ENCODE measurements around the gene FAM3D. TPM values are rescaled to one million over a fixed set of nuclear protein-coding genes. Genes with fewer than 3 reads are reported as not detected.

The FAM3D gene
- total and polyA plus RNA-seq, 10 of the 15 experiments (the other 5 are each of a cell fraction or from before 2014, with no cell fraction given), result 0.04 to 0.07 TPM; not detected in 8

- ChIA-PET RAD21 (ENCODE audit: unreplicated experiment) (no interaction called here), CTCF (no interaction called here), SMC1A (ENCODE audit: uncharacterized antibody, unreplicated experiment) (no interaction called here), POLR2A (no interaction called here)
- Histone ChIP-seq H3K79me2 (ENCODE audit: control insufficient read depth, insufficient read depth, low read length) (no peaks in the 10 kb centered on the region), H3K4me2 (ENCODE audit: control insufficient read depth, insufficient read depth) (no peak overlapping the region), H3K27me3 (replicated peaks in 1 of 2; ENCODE audit: control insufficient read depth in 2 of 2, insufficient read depth in 2 of 2, low read length in 1 of 2) (peaks cover 2 to 6% of the 10 kb centered on the region in 2 experiments; a peak in 2 of 4 replicates), H3K4me1 (ENCODE audit: control insufficient read depth, insufficient read depth, low read length) (no peaks in the 10 kb centered on the region), H3K36me3 (ENCODE audit: control insufficient read depth in 2 of 2, insufficient read depth in 2 of 2, low read length in 1 of 2) (no peaks in the 10 kb centered on the region), H3K4me3 (no peak overlapping the region), H3K9ac (ENCODE audit: control insufficient read depth, insufficient read depth, low read length) (no peak overlapping the region), H3K27ac (ENCODE audit: control insufficient read depth, insufficient read depth) (no peak overlapping the region), H2AFZ (ENCODE audit: control insufficient read depth, low read depth, low read length) (no peak overlapping the region), H3K9me3 (replicated peaks; ENCODE audit: control insufficient read depth, insufficient read depth, low read length) (no peaks in the 10 kb centered on the region), H4K20me1 (ENCODE audit: control insufficient read depth, insufficient read depth) (no peaks in the 10 kb centered on the region)
- ATAC-seq (no peak), FAIRE-seq (no peak), DNase-seq (ENCODE audit: low read depth, low spot score) (no peak)
- intact Hi-C loops (cut with micrococcal nuclease; ENCODE audit: unreplicated experiment) (no loop called here), in situ Hi-C loops (cut with MboI) (no loop called here)
- 53% methylated on average over 15 of the region's 15 CpGs for WGBS (ENCODE audit: insufficient coverage, insufficient replicate concordance, low lambda C conversion rate, missing lambda C conversion rate)
- TF ChIP-seq, protein P1, sequence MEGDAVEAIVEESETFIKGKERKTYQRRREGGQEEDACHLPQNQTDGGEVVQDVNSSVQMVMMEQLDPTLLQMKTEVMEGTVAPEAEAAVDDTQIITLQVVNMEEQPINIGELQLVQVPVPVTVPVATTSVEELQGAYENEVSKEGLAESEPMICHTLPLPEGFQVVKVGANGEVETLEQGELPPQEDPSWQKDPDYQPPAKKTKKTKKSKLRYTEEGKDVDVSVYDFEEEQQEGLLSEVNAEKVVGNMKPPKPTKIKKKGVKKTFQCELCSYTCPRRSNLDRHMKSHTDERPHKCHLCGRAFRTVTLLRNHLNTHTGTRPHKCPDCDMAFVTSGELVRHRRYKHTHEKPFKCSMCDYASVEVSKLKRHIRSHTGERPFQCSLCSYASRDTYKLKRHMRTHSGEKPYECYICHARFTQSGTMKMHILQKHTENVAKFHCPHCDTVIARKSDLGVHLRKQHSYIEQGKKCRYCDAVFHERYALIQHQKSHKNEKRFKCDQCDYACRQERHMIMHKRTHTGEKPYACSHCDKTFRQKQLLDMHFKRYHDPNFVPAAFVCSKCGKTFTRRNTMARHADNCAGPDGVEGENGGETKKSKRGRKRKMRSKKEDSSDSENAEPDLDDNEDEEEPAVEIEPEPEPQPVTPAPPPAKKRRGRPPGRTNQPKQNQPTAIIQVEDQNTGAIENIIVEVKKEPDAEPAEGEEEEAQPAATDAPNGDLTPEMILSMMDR (IDR thresholded peaks at IDR 0.05 in 2 of 3, conservative IDR thresholded peaks at IDR 0.05 in 1 of 3; ENCODE audit: control insufficient read depth in 2 of 3, extremely low read depth in 1 of 3, insufficient read depth in 1 of 3, low read depth in 3 of 3, low read length in 3 of 3), result 0 out of 6 replicates have a peak, but pooled peaks of 1 of the 3 experiments have one; percentile 3
- TF ChIP-seq POLR2A (IDR thresholded peaks at IDR 0.05; ENCODE audit: low read depth, low read length) (no peak), IKZF1 (conservative IDR thresholded peaks at IDR 0.05) (no peak), MLLT1 (IDR thresholded peaks at IDR 0.05) (no peak)
- BruUV-seq (replicated peaks), result no TSS peak
These were observed 7.4 kb downstream of the FAM3D start for GRCh38 chr3:58659051-58659675.
